ENCODE results near the gene OTUB1. TPM values are rescaled to one million over a fixed set of nuclear protein-coding genes. Genes with fewer than 3 reads are reported as not detected.

Gene OTUB1
- total RNA-seq, 1 donor = 38.0 TPM

GRCh38 chr11:64021757-64022093 lies 35.5 kb downstream of the OTUB1 start:
- DNase-seq (ENCODE audit: low read depth) = no peak
- no peak overlapping the region for H3K4me3 ChIP-seq (ENCODE audit: low read depth, low read length)
- TF ChIP-seq, protein P1, sequence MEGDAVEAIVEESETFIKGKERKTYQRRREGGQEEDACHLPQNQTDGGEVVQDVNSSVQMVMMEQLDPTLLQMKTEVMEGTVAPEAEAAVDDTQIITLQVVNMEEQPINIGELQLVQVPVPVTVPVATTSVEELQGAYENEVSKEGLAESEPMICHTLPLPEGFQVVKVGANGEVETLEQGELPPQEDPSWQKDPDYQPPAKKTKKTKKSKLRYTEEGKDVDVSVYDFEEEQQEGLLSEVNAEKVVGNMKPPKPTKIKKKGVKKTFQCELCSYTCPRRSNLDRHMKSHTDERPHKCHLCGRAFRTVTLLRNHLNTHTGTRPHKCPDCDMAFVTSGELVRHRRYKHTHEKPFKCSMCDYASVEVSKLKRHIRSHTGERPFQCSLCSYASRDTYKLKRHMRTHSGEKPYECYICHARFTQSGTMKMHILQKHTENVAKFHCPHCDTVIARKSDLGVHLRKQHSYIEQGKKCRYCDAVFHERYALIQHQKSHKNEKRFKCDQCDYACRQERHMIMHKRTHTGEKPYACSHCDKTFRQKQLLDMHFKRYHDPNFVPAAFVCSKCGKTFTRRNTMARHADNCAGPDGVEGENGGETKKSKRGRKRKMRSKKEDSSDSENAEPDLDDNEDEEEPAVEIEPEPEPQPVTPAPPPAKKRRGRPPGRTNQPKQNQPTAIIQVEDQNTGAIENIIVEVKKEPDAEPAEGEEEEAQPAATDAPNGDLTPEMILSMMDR (IDR thresholded peaks at IDR 0.05; ENCODE audit: insufficient read depth, low read depth, low read length) = no peak

DNA sequence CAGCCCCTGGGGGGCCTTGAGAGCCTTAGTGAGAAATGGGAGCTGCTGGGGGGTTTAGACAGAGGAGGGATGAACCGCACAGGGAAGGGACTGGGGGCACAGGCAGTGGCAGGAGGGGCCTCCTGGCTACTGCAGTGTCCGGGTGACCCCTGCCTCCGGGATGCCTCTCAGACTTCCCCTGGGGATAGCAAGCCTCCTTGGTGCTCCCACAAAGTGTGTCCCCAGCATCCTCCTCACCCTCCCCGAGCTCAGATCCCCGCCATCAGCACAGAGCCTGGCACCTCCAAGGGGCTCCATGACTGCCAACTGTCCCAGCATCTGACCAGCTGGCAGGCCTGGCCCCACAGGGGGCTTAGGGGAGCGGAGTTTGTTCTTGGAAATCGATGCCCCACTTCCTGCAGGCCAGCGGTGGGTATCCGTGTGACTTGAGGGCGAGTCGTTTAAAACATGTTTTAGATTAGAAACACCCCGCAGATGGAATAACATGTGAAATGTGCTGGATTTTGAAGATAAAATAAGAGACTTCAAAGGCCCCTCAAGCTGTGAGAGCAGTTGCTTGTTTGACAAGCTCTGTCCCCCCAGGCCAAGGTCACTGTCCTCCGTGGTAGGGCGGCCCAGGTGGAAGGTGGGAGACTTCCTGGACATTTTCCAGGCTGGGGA lies 36.0 kb downstream of the OTUB1 start:
- DNase-seq (ENCODE audit: low read depth) = no peak
- TF ChIP-seq, protein P1 (IDR thresholded peaks at IDR 0.05; ENCODE audit: insufficient read depth, low read depth, low read length) = no peak
- no peak overlapping the region for H3K4me3 ChIP-seq (ENCODE audit: low read depth, low read length)

GRCh38 chr11:64023712-64024710 lies 37.8 kb downstream of the OTUB1 start:
- TF ChIP-seq, protein P1 (IDR thresholded peaks at IDR 0.05; ENCODE audit: insufficient read depth, low read depth, low read length) = no peak
- DNase-seq (ENCODE audit: low read depth) = no peak
- no peak overlapping the region for H3K4me3 ChIP-seq (ENCODE audit: low read depth, low read length)

GRCh38 chr11:64025205-64025604 lies 39.0 kb downstream of the OTUB1 start:
- TF ChIP-seq, protein P1 (IDR thresholded peaks at IDR 0.05; ENCODE audit: insufficient read depth, low read depth, low read length) = no peak
- DNase-seq (ENCODE audit: low read depth) = no peak
- no peak overlapping the region for H3K4me3 ChIP-seq (ENCODE audit: low read depth, low read length)

DNA sequence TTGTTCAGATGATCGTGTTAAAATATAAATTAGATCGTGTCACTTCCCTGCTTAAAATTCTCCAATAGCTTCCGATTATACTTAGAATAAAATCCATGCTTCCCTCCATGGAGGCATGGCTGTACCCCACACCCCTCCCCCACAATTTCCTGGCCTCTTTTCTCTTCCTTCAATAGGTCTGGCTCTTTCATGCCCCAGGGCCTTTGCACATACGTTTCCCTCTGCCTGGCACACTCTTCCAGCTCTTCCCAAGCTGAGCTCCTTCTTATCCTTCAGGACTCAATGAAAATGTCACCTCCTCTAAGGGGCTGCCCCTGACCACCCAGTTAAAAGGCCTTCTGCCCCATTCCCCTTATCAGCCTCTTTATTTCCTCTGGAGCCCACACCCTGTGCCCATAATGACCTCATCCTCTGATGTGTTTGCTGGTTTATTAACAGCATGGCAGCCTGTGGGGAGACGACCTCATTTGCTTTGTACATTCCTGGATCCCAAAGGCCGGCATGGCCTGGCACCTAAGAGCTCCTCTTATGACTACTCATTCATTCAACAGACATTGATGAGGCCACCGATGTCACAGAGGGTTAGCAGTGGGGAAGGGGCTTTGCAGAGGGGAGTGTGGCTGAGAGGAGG lies 40.5 kb downstream of the OTUB1 start:
- no peak overlapping the region for H3K4me3 ChIP-seq (ENCODE audit: low read depth, low read length)
- no peak for DNase-seq (ENCODE audit: low read depth)
- TF ChIP-seq, protein P1 (IDR thresholded peaks at IDR 0.05; ENCODE audit: insufficient read depth, low read depth, low read length) = no peak

GRCh38 chr11:64027651-64028397 lies 41.6 kb downstream of the OTUB1 start:
- TF ChIP-seq, protein P1 (IDR thresholded peaks at IDR 0.05; ENCODE audit: insufficient read depth, low read depth, low read length) = no peak
- H3K4me3 ChIP-seq (ENCODE audit: low read depth, low read length) = no peak overlapping the region
- DNase-seq (ENCODE audit: low read depth) = no peak
